ENCODE measurements around the gene MTHFD1. TPM values are rescaled to one million over a fixed set of nuclear protein-coding genes. Genes with fewer than 3 reads are reported as not detected.

MTHFD1 gene
- total RNA-seq, 2 donors from 2014 or later: 123 to 164 TPM

GRCh38 chr14:64412237-64412636 is 24.1 kb downstream of the MTHFD1 start:
- Mint-ChIP-seq H3K9me3 (no peaks in the 10 kb centered on the region), H3K27ac (no peak overlapping the region), H3K4me1 (ENCODE audit: low read depth) (peaks cover 23% of the 10 kb centered on the region), H3K36me3 (ENCODE audit: insufficient read depth in 2 of 2) (peaks cover 5 to 33% of the 10 kb centered on the region in 2 donors), H3K27me3 (ENCODE audit: low read depth) (no peaks in the 10 kb centered on the region), H3K4me3 (no peak overlapping the region)
- DNase-seq (no peak), ATAC-seq (replicated peaks in 1 of 2) (peak; percentile 40 to 41)

- Mint-ChIP-seq H3K27ac (no peak overlapping the region), H3K9me3 (no peaks in the 10 kb centered on the region), H3K36me3 (ENCODE audit: insufficient read depth in 2 of 2) (peaks cover 11 to 32% of the 10 kb centered on the region in 2 donors), H3K4me1 (ENCODE audit: low read depth) (peaks cover 11% of the 10 kb centered on the region), H3K4me3 (no peak overlapping the region), H3K27me3 (ENCODE audit: low read depth) (no peaks in the 10 kb centered on the region)
- DNase-seq (no peak), ATAC-seq (replicated peaks in 1 of 2) (no peak)
Observed at GRCh38 chr14:64416348-64416932, 28.3 kb downstream of the MTHFD1 start.

GRCh38 chr14:64417055-64417770 is 29.1 kb downstream of the MTHFD1 start:
- peak in 1 of 2 donors; percentile 43 for ATAC-seq (replicated peaks in 1 of 2)

GRCh38 chr14:64417771-64418125 is 29.6 kb downstream of the MTHFD1 start:
- Mint-ChIP-seq H3K27me3 (ENCODE audit: low read depth) (no peaks in the 10 kb centered on the region), H3K4me3 (no peak overlapping the region), H3K36me3 (ENCODE audit: insufficient read depth in 2 of 2) (peaks cover 12 to 34% of the 10 kb centered on the region in 2 donors), H3K9me3 (no peaks in the 10 kb centered on the region), H3K4me1 (ENCODE audit: low read depth) (peaks cover 9% of the 10 kb centered on the region), H3K27ac (no peak overlapping the region)
- no peak for ATAC-seq (replicated peaks in 1 of 2)
- DNase-seq: no peak

More at GRCh38 chr14:64417055-64417770, 29.1 kb downstream of the MTHFD1 start:
- Mint-ChIP-seq H3K27me3 (ENCODE audit: low read depth) (no peaks in the 10 kb centered on the region), H3K27ac (peak overlapping the region; percentile 40), H3K36me3 (ENCODE audit: insufficient read depth in 2 of 2) (peaks cover 11 to 31% of the 10 kb centered on the region in 2 donors), H3K4me1 (ENCODE audit: low read depth) (peaks cover 7% of the 10 kb centered on the region), H3K4me3 (no peak overlapping the region), H3K9me3 (no peaks in the 10 kb centered on the region)
- DNase-seq: no peak

GRCh38 chr14:64419003-64419402 is 30.9 kb downstream of the MTHFD1 start:
- Mint-ChIP-seq H3K4me1 (ENCODE audit: low read depth) (peaks cover 16% of the 10 kb centered on the region), H3K27ac (no peak overlapping the region), H3K9me3 (no peaks in the 10 kb centered on the region), H3K27me3 (ENCODE audit: low read depth) (no peaks in the 10 kb centered on the region), H3K4me3 (no peak overlapping the region), H3K36me3 (ENCODE audit: insufficient read depth in 2 of 2) (peaks cover 13 to 37% of the 10 kb centered on the region in 2 donors)
- no peak for DNase-seq
- no peak for ATAC-seq (replicated peaks in 1 of 2)

- H3K9me3 Mint-ChIP-seq: no peaks in the 10 kb centered on the region
- ATAC-seq (replicated peaks in 1 of 2) (no peak), DNase-seq (no peak)
- no peak overlapping the region for H3K27ac Mint-ChIP-seq
- H3K4me3 Mint-ChIP-seq: no peak overlapping the region
- H3K36me3 Mint-ChIP-seq (ENCODE audit: insufficient read depth in 2 of 2): peaks cover 13 to 32% of the 10 kb centered on the region in 2 donors
- H3K4me1 Mint-ChIP-seq (ENCODE audit: low read depth): peaks cover 20% of the 10 kb centered on the region
- H3K27me3 Mint-ChIP-seq (ENCODE audit: low read depth): no peaks in the 10 kb centered on the region
Observed at GRCh38 chr14:64421166-64421565, 33.0 kb downstream of the MTHFD1 start.

GRCh38 chr14:64422005-64422404 is 33.9 kb downstream of the MTHFD1 start:
- no peaks in the 10 kb centered on the region for H3K9me3 Mint-ChIP-seq
- H3K27me3 Mint-ChIP-seq (ENCODE audit: low read depth): no peaks in the 10 kb centered on the region
- DNase-seq: no peak
- no peak for ATAC-seq (replicated peaks in 1 of 2)
- H3K36me3 Mint-ChIP-seq (ENCODE audit: insufficient read depth in 2 of 2): peaks cover 13 to 36% of the 10 kb centered on the region in 2 donors
- H3K27ac Mint-ChIP-seq: peak overlapping the region; percentile 90
- H3K4me1 Mint-ChIP-seq (ENCODE audit: low read depth): peaks cover 20% of the 10 kb centered on the region
- H3K4me3 Mint-ChIP-seq: peak overlapping the region in 1 of 2 donors; percentile 41

- Mint-ChIP-seq H3K27me3 (ENCODE audit: low read depth) (no peaks in the 10 kb centered on the region), H3K4me1 (ENCODE audit: low read depth) (peaks cover 20% of the 10 kb centered on the region), H3K27ac (peak overlapping the region; percentile 90), H3K4me3 (peak overlapping the region in 1 of 2 donors; percentile 41), H3K9me3 (no peaks in the 10 kb centered on the region), H3K36me3 (ENCODE audit: insufficient read depth in 2 of 2) (peaks cover 18 to 36% of the 10 kb centered on the region in 2 donors)
- peak; percentile 5 to 28 for DNase-seq
- peak; percentile 90 to 92 for ATAC-seq (replicated peaks in 1 of 2)
Observed at GRCh38 chr14:64422756-64423155, 34.6 kb downstream of the MTHFD1 start.

GRCh38 chr14:64423987-64424386 is 35.8 kb downstream of the MTHFD1 start:
- H3K27ac Mint-ChIP-seq: peak overlapping the region; percentile 15
- ATAC-seq (replicated peaks in 1 of 2) (no peak), DNase-seq (peak; percentile 8 to 26)
- H3K4me3 Mint-ChIP-seq: peak overlapping the region; percentile 50 to 58
- H3K9me3 Mint-ChIP-seq: no peaks in the 10 kb centered on the region
- H3K36me3 Mint-ChIP-seq (ENCODE audit: insufficient read depth in 2 of 2): peaks cover 16 to 36% of the 10 kb centered on the region in 2 donors
- H3K4me1 Mint-ChIP-seq (ENCODE audit: low read depth): peaks cover 20% of the 10 kb centered on the region
- no peaks in the 10 kb centered on the region for H3K27me3 Mint-ChIP-seq (ENCODE audit: low read depth)

- Mint-ChIP-seq H3K9me3 (no peaks in the 10 kb centered on the region), H3K36me3 (ENCODE audit: insufficient read depth in 2 of 2) (peaks cover 8 to 52% of the 10 kb centered on the region in 2 donors), H3K27ac (no peak overlapping the region), H3K4me1 (ENCODE audit: low read depth) (peaks cover 16% of the 10 kb centered on the region), H3K4me3 (no peak overlapping the region), H3K27me3 (ENCODE audit: low read depth) (no peaks in the 10 kb centered on the region)
- ATAC-seq (replicated peaks in 1 of 2): no peak
- DNase-seq: no peak
Observed at GRCh38 chr14:64434528-64434927, 46.4 kb downstream of the MTHFD1 start.

- Mint-ChIP-seq H3K4me1 (ENCODE audit: low read depth) (peaks cover 16% of the 10 kb centered on the region), H3K36me3 (ENCODE audit: insufficient read depth in 2 of 2) (peaks cover 10 to 58% of the 10 kb centered on the region in 2 donors), H3K4me3 (peak overlapping the region in 1 of 2 donors; percentile 24)
Observed at GRCh38 chr14:64438181-64438841, 50.2 kb downstream of the MTHFD1 start.

GRCh38 chr14:64439141-64439540 is 51.0 kb downstream of the MTHFD1 start:
- Mint-ChIP-seq H3K9me3 (no peaks in the 10 kb centered on the region), H3K27ac (peak overlapping the region; percentile 75), H3K4me1 (ENCODE audit: low read depth) (peaks cover 23% of the 10 kb centered on the region), H3K4me3 (no peak overlapping the region), H3K36me3 (ENCODE audit: insufficient read depth in 2 of 2) (peaks cover 13 to 61% of the 10 kb centered on the region in 2 donors), H3K27me3 (ENCODE audit: low read depth) (no peaks in the 10 kb centered on the region)
- ATAC-seq (replicated peaks in 1 of 2) (no peak), DNase-seq (no peak)

More at GRCh38 chr14:64438181-64438841, 50.2 kb downstream of the MTHFD1 start:
- DNase-seq: no peak
- no peaks in the 10 kb centered on the region for H3K9me3 Mint-ChIP-seq
- ATAC-seq (replicated peaks in 1 of 2): peak; percentile 49 to 61
- peak overlapping the region; percentile 49 for H3K27ac Mint-ChIP-seq
- no peaks in the 10 kb centered on the region for H3K27me3 Mint-ChIP-seq (ENCODE audit: low read depth)

- no peaks in the 10 kb centered on the region for H3K9me3 Mint-ChIP-seq
- DNase-seq (no peak), ATAC-seq (replicated peaks in 1 of 2) (no peak)
- peaks cover 37% of the 10 kb centered on the region for H3K4me1 Mint-ChIP-seq (ENCODE audit: low read depth)
- H3K27ac Mint-ChIP-seq: no peak overlapping the region
- H3K27me3 Mint-ChIP-seq (ENCODE audit: low read depth): no peaks in the 10 kb centered on the region
- peaks cover 13 to 62% of the 10 kb centered on the region in 2 donors for H3K36me3 Mint-ChIP-seq (ENCODE audit: insufficient read depth in 2 of 2)
- no peak overlapping the region for H3K4me3 Mint-ChIP-seq
Observed at GRCh38 chr14:64440494-64440893, 52.3 kb downstream of the MTHFD1 start.

All from activated T-cell treated with anti-CD3 and anti-CD28 coated beads, Interleukin-2, amount 50 U/mL, for 72 hours (primary cell).